ENCODE results near the gene PPP2R3B.

Gene PPP2R3B

GRCh38 chrX:302975-303374, 83.7 kb downstream of the PPP2R3B start:
- Histone ChIP-seq H3K36me3 (peaks cover 9% of the 10 kb centered on the region), H3K9me3 (no peaks in the 10 kb centered on the region), H3K4me1 (no peaks in the 10 kb centered on the region), H3K4me3 (ENCODE audit: low read depth, low read length) (no peak overlapping the region), H3K27me3 (no peaks in the 10 kb centered on the region)
- no peak for DNase-seq
- TF ChIP-seq, protein P1, sequence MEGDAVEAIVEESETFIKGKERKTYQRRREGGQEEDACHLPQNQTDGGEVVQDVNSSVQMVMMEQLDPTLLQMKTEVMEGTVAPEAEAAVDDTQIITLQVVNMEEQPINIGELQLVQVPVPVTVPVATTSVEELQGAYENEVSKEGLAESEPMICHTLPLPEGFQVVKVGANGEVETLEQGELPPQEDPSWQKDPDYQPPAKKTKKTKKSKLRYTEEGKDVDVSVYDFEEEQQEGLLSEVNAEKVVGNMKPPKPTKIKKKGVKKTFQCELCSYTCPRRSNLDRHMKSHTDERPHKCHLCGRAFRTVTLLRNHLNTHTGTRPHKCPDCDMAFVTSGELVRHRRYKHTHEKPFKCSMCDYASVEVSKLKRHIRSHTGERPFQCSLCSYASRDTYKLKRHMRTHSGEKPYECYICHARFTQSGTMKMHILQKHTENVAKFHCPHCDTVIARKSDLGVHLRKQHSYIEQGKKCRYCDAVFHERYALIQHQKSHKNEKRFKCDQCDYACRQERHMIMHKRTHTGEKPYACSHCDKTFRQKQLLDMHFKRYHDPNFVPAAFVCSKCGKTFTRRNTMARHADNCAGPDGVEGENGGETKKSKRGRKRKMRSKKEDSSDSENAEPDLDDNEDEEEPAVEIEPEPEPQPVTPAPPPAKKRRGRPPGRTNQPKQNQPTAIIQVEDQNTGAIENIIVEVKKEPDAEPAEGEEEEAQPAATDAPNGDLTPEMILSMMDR (IDR thresholded peaks at IDR 0.05; ENCODE audit: low read depth, low read length) = no peak

GRCh38 chrX:300334-300733, 86.4 kb downstream of the PPP2R3B start:
- no peak for DNase-seq
- TF ChIP-seq, protein P1 (IDR thresholded peaks at IDR 0.05; ENCODE audit: low read depth, low read length) = no peak
- Histone ChIP-seq H3K4me3 (ENCODE audit: low read depth, low read length) (no peak overlapping the region), H3K36me3 (no peaks in the 10 kb centered on the region; the same call in 1 of the 2 replicates), H3K4me1 (no peaks in the 10 kb centered on the region), H3K27me3 (no peaks in the 10 kb centered on the region), H3K9me3 (no peaks in the 10 kb centered on the region)

- no peaks in the 10 kb centered on the region; the same call in 1 of the 2 replicates for H3K36me3 ChIP-seq
Measured at GRCh38 chrX:298993-299392, 87.7 kb downstream of the PPP2R3B start.

GRCh38 chrX:295136-295535, 91.6 kb downstream of the PPP2R3B start:
- DNase-seq = no peak
- Histone ChIP-seq H3K4me1 (no peaks in the 10 kb centered on the region), H3K4me3 (ENCODE audit: low read depth, low read length) (no peak overlapping the region), H3K36me3 (peaks cover 10% of the 10 kb centered on the region), H3K27me3 (no peaks in the 10 kb centered on the region), H3K9me3 (no peaks in the 10 kb centered on the region)
- TF ChIP-seq, protein P1 (IDR thresholded peaks at IDR 0.05; ENCODE audit: low read depth, low read length) = no peak

More at GRCh38 chrX:298993-299392, 87.7 kb downstream of the PPP2R3B start:
- DNase-seq = no peak
- H3K27me3 ChIP-seq = no peaks in the 10 kb centered on the region
- no peak overlapping the region for H3K4me3 ChIP-seq (ENCODE audit: low read depth, low read length)
- H3K4me1 ChIP-seq = no peaks in the 10 kb centered on the region
- TF ChIP-seq, protein P1 (IDR thresholded peaks at IDR 0.05; ENCODE audit: low read depth, low read length) = no peak
- H3K9me3 ChIP-seq = no peaks in the 10 kb centered on the region

DNA sequence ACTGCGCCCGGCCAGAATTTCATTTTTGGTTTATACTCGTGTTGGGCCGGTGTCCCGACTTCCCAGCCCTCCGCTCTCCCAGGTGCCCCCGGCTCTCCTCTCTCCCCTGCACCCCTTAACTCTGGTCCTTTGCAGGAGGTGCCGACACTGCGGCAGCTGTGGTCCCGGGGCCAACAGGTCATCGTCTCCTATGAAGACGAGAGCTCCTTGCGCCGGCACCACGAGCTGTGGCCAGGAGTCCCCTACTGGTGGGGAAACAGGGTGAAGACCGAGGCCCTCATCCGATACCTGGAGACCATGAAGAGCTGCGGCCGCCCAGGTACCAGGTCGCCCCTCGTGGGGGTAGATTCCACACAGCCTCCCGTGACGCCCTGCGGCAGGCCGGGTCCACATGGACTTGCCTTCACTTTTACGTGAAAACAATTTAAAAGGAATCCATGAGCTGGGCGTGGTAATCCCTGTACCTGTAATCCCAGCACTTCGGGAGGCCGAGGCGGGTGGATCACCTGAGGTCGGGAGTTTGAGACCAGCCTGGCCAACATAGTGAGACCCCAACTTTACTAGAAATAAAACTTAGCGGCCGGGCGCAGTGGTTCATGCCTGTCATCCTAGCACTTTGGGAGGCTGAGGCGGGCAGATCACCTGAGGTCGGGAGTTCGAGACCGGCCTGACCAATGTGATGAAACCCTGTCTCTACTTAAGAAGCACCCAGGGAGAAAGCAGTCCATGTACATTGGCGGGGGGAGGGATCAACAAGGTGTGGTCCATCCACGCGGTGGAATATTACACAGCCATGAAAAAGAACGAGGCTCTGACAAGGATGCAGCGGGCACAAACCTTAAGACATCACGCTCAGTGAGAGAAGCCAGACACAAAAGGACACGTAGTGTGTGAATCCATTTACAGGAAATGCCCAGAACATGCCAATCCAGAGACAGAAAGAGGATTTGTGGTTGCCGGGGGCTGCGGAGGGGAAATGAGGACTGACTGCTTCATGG, 93.5 kb downstream of the PPP2R3B start:
- no peaks in the 10 kb centered on the region for H3K4me1 ChIP-seq

More for the DNA sequence above, 93.5 kb downstream of the PPP2R3B start:
- Histone ChIP-seq H3K9me3 (no peaks in the 10 kb centered on the region), H3K36me3 (peaks cover 10% of the 10 kb centered on the region), H3K4me3 (ENCODE audit: low read depth, low read length) (no peak overlapping the region), H3K27me3 (no peaks in the 10 kb centered on the region)
- no peak for DNase-seq
- TF ChIP-seq, protein P1 (IDR thresholded peaks at IDR 0.05; ENCODE audit: low read depth, low read length) = no peak

All from BE2C (cell line).